HG02870 (cell line): ENCODE data around the gene LYRM4.
"Not testable (repeated sequence)": the region's sequence is repeated elsewhere in the genome, so short reads cannot be mapped to it uniquely, and the experiment has no call there.

Experiments
- ATAC-seq: cut with Tn5 transposase; IDR thresholded peaks from one replicate; pipeline ENCODE4 v1.9.1; 2021; ENCODE audit warnings: mild to moderate bottlenecking, moderate library complexity; ENCODE audit not compliant: unreplicated experiment

Gene LYRM4

DNA sequence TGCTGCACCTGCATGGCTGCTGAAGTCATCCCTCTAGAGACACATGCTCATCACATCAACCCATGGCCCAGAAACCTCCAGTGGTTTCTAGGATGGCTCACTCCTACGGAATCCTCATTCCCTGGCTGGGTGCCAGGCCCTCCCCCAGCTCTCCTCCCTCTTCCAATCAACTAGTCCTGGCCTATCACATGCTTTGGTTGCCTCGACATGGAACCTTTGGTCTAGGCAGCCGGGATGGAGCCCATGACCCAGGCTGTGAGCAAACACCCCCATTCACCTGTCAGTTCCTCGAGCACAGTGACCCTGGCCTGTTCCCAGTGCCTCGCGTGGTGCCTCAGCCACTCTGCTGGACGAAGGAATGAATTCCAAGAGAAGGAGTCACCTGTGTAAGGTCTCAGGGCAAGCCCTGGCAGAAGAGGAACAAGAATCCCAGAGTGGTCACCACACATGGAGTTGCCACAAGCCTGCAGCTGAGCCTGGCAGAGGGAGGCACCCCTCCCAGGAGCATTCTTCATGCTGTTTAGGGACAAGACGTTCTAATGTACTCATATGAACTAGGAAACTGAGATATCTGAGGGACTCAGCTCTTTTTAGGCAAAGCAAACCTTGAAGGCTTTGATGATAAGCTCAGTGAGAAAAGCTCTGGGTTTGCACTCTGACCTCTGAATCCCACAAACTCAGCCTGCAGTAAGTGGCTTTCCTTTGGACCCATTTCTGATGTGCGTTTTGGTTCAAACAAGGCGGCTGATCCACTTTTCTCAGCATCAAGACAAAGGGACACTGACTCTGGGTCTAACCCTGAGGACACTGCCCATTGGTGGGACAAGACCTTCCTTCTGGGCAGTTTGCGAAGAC is 135.4 kb downstream of the LYRM4 start:
- ATAC-seq, result no peak

DNA sequence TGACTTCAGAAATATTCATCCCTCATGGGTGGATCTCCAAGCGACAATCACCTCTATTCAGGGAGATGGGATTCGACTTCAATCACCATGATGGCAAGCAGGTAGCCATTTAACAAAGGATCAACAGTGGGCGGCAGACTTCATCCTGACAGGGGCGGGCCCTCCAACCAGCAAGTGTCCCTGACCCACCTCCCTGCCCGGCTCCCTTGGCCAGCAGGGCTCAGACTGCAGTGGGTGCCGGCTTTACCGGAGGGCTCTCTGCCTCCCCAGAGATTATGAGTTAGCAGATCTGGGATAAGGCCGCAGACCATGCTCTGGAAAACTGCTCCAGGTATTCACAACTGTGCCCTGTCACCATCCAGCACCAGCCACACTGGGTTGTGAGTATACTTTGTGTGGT is 136.2 kb downstream of the LYRM4 start:
- no peak for ATAC-seq

DNA sequence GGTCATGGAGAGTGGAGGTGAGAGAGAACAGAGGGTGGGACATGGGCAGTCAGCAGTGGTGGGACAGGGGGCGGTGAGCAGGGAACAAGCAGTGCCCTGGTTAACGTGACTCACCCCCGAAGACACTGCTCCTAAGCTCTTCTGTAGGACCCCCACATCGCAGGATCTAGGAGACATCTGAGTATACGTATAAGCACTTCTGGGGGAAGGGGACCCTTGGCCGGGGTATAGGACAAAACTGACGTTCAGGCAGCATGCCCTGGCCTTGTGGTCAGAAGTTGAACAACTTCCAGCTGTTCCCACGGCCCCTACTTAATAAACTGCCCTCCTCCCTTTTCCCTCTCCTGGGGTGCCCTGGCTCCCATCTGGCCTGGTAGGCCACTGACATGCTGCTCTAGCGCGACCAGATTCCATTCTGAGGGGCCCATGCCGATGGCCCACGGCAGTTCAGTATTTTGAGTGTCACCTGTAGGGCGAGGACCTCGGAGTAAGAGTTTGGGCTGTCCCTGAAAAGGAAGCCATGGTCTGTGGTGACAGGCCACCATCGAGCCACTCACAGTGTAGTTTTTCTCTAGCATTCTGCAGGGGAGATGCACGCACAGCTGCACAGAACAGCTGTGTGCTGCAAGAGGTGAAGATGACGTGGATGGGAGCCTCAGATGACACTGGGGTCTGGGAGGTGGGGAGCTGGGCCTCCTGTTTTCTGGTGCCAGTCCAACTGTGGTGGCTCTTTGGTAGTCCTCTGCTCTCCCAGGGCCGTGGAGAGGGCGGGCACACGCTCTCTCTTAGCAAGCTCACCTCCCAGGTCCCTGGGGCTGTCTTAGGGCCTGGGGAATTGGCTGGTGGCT is 137.2 kb downstream of the LYRM4 start:
- no peak for ATAC-seq

DNA sequence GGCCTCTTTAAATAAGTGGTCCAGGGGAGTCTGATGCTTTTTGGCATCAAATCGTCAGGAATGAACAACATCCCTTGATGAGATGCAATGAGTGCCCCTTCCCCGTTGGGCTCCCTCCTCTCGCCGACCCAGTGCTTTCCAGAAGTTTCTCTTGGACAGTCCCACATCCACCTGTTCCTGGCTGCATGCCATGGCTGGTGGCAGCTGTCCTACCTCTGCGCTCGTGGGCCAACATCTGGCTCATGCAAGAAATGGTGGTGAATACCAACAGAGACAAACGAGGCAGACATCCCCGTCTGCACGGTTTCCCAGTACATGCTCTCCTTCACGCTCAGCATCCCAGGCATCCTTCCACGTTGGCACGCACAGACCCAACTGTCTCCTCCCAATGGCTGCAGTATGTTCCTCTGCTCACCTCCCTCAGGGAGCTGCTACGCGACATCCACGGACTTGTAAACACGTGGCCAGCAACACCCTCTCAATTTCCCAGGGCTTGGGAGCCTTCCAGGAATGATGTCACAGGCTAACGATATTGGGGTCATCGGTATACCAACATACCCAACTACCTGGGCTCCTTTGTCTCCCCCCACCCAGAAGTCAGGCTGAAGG is 138.1 kb downstream of the LYRM4 start:
- ATAC-seq, result no peak

DNA sequence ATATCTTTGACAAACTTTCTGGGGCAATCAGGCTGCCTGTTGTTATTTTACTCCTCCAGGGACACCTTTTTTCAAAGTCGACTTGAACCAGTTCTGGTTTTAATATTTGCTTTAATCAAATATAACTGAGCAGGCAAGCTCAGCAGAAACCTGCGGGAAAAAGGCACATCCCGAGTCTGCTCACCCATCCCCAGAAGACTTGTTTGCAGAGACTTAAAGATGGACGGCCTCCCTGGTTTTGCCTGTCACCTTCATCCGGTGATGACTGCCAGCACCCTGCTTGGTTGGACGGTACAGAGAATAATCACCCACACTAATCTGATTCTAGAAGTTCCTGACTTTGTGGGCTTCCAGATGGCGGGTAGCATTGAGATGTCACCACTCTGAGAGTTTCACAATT is 138.8 kb downstream of the LYRM4 start:
- no peak for ATAC-seq

DNA sequence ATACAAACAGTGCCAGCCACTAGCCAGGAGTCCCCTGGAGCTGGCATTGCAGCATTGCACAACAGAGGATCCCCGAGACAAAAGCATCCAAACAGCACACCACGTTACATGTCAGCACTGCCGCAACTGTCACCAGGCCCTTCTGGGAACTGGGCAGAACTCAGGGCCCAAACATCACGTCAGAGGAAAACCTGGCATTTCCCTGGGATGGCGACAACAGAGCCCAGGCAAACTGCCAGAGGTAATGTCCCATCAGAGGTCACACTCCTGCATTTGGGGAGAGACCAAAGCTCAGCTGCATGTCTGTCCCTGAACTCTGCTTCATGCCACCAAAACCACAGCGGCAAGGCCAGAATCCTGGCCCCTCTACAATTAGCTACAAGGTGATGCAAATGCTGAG is 139.3 kb downstream of the LYRM4 start:
- no peak for ATAC-seq

DNA sequence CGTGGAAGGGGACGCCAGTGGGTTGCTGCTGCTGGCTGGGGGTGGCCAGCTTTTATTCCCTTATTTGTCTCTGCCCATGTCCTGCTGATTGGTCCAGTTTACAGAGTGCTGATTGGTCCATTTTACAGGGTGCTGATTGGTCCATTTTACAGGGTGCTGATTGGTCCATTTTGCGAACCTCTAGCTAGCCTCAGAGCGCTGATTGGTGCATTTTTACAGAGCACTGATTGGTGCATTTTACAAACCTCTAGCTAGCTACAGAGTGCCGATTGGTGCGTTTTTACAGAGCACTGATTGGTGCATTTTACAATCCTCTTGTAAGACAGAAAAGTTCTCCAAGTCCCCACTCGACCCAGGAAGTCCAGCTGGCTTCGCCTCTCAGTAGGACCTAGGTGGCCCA is 140.2 kb downstream of the LYRM4 start:
- not testable (repeated sequence) for ATAC-seq

DNA sequence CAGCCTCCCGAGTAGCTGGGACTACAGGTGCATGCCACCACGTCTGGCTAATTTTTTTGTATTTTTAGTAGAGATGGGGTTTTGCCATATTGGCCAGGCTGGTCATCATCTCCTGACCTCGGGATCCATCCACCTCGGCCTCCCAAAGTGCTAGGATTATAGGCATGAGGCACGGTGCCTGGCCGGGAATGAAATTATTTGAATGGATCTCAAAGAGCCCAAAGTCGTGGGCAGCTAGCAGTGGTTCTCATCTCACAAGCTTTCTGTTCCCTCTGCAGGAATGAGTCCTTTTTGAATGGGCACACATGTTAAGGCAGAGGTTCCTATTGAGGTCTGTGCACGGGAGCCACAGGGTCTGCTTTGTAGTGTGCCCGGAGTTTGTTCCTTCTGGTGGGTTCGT is 140.7 kb downstream of the LYRM4 start:
- no peak for ATAC-seq

DNA sequence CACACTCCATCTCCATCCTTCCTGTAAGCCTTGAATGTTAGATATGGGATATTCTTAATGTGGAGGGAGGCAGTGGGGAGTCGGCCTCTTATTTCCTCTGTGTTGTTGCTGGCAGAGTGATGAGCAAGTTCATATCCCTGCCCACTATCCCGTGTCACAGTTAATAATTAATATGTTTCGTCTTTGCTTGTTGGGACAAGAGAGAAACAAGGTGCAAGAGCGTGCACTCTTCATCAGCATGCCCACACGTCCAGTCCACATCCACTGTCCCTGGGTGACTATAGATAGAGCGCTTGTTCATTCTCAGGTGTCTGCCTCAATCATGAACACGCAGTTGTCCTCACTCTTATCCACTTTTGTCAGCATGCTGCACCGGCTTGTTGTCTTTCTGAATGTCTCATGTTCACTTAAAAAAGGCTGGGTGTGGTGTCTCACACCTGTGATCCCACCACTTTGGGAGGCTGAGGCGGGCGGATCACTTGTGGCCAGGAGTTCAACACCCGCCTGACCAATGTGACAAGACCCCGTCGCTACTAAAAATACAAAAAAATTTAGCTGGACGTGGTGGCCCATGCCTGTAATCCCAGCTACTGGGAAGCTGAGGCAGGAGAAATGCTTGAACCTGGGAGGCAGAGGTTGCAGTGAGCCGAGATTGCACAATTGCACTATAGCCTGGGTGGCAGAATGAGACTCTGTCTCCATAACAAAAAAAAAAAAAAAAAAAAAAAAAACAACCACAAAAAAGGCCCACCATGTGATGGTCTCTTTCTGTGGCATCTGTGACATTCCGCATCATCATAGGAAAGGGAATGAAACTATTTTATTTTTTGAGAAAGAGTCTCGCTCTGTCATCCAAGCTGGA is 141.4 kb downstream of the LYRM4 start:
- no peak for ATAC-seq

DNA sequence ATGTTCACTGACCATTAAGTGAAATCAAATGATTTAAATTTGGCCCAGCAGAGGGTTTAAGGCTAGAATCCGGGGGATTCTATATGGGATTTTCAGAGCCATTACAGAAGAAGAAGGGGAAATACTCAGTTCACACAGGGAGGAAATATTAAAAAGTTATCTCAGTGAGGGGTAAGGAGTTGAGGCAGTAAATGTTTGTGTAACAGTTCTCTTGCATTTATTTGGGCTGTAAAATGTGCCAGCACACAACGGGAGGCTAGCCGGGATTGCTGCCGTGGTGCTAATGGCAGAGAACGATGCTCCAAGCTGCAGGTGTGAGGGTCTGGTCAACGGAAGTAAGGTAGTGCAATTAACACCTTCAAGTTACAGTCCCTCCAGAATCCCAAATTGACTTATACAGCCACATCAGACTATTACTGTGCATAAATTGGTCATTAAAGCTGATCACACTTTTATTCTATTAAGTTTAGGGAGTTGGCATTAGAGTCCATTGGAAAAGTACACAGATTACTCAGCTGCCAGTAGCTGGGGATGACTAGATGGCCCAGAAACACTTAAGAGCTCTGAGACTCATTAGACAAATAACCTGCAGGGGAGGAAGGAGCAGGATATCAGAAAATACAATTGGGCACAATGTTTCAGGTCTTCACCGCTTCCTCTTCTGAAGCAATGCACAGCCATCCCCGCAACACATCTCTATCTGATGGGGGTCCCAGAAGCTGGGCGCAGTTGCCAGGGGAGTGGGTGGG is 144.3 kb downstream of the LYRM4 start:
- no peak for ATAC-seq

DNA sequence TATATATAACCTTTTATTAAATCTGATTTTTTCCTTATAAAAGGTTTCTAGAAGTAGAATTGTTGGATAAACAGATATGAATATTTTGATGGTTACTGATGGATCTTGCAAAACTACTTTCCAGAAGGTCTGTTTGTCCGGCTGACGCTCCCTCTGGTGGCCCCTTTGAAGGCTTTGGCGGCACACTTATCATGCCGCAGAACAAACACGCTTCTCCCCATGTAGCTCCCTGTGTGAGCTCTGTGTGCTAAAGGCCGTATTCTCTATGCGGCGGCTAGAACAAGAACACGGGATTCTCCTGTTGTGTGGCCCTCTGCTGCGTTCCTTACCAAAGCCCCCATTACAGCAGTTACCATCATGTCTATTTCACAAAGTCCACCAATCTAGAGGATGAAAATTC is 145.6 kb downstream of the LYRM4 start:
- no peak for ATAC-seq

DNA sequence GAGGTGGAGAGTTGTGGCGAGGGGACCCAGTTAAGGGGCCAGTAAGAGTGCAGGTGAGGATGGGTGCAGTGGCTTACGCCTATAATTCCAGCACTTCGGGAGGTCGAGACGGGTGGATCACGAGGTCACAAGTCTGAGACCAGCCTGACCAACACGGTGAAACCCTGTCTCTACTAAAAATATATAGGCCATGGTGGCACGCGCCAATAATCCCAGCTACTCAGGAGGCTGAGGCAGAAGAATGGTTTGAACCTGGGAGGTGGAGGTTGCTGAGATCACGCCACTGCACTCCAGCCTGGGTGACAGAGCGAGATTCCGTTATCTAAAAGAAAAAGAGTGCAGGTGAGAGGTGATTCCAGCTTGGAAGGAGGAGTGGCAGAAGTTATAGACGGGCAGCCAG is 147.7 kb downstream of the LYRM4 start:
- no peak for ATAC-seq

DNA sequence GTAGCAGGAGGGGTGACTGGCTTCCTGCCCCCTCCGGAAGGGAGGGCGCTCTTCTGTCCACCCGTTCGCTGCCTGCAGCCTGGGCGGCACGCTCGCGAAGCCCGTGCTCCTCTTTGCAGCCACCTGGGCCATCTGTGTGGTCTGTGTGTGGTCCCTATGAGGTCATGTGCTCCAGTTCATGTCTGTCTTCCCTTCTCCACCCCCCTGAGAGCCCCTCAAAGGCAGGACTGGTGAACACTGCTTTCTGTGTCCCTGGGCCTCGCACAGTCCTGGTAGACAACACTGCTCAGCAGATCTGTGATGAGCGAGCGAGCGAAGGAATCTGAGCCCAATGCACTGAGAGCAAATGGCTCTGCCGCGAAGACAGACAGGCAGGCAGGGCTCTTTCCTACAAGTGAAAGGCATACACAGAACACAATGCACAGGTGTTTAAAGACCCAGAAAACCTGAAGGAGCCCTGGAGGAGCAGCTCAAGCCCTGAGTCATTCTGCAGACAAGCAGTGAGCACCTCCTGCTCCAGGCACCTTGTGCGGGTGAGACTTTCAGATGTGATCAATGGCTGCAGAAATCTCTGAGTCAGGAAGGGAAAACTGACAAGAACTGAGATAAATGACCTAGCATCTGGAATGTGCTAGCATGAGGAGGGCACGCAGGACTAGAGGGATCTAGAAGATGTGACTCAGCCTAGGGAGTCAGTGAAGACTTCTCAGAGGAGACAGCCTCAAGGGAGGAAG is 148.5 kb downstream of the LYRM4 start:
- ATAC-seq, result no peak

DNA sequence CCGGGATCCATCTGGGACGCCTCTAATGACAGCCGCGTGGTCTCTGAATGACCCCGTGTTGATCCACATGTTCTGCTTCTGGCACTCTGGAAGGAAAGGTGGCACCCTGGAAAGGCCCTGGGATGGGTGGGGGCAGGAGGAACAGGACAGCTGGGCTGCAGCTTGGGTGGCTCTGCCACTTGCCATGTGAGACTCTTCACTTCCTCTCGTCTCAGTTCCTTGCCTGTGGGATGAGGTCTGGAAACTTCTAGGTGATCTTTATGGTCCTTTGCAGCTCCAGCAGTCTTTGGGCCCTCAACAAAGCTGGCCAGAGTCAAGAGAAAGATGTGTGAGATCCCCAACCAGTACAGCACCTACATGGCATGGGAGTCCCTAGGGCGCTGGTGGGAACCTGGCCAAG is 149.1 kb downstream of the LYRM4 start:
- ATAC-seq, result no peak

DNA sequence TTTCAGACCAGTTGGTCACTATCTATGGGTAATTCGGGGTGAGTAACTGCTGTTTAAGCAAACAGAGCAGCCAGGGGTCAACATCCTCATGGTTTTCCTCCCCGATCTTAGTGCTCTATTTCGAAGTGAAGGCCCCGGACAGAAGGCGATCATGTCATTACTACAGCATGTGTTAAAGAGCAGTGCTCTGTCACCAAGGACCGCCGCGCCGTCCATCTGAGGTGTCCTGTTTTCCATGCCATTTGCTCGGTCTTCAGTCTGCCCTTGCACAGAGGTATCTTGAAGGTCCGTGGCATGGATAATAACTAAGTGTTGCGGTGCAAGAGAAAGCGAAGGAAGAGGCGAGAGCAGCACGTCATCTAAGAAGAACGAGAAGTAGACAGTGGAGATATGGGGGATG is 150.5 kb downstream of the LYRM4 start:
- ATAC-seq, result no peak

DNA sequence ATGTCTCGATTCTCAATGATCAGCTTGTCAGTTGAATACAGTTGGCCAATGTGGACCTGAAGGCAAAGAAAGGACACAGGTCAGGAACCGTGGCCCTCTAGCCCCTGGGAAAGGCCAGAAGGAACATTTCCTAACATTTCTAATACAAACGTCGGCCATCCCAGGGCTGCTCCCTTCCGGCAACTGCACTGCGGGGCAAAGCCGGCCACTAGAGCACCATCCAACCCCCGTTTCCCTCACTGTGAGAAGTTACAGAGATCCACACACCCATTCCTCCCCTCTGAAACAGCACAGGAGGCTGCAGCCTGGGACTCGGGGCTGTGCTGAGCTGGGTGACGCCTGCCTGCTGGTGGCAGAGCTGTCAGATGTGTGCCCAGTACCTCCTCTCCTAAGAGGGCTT is 151.3 kb downstream of the LYRM4 start:
- ATAC-seq, result no peak

DNA sequence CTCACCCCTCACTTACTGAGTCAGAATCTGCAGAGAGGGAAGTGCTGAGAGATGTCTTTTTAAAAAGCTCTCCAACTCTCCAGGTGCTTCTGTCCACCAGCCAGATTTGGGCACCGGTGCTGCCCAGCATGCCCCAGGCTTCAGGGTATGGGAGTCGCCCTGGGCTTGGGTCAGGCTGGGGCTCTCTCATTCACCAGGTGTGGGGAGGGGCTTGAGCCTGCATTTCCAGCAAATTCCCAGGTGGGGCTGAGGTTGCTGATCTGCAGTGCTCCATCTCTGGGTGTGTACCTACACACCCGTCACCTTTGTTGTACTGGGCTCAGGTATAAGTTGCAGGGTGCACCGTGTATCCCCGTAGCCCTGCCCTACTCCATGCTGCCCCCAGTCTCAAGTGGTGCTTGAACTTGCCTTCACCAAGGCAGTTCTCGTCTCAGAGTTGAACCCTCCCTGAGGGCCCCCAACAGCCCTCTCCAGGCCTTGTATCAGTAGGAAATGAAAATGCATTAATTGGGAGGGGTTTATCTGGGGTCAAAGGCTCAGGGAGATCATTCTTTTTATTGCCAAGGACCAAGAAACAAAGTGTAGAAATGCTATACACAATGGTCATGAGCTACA is 152.1 kb downstream of the LYRM4 start:
- no peak for ATAC-seq

DNA sequence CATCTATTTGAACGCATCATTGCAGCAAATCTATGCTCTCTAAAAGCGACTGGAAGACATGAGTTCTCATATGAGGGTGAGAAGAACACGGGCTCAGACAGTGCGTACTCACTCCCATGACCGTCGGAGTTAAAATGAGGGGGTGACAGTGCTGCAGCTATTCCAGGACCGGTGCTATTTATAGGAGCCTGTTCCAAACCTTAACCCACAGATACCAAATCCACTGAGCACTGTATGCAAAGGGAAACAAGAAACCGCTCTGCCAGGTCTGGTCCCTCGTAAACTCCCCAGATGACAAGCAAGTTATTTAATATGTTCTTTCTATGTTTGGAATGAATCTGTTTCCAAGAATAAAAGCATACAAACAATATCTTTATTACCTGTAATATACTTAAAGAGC is 152.7 kb downstream of the LYRM4 start:
- no peak for ATAC-seq

DNA sequence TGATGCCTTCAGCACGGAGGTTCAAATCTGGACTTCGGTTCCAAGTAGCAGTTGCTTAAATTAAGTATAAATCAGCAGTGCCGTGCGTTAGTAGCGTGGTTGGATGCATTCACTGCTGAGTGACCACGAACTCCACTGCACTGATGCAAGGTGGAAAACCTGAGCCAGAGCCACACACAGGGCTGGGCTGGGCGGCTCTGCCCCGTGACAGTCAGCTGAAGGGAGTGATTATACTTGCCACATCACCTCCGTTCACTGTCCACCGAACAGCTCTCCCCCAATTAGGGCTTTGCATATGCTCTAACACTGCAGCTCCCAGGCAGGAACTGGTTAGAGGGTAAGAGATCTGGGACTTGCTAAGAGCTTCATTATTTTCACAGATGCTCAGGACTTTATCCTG is 153.4 kb downstream of the LYRM4 start:
- no peak for ATAC-seq
